Stomach (tissue), 9 donors: ENCODE measurements around the gene ZMYND8. TPM values are rescaled to one million over a fixed set of nuclear protein-coding genes. Genes with fewer than 3 reads are reported as not detected.
A peak's percentile ranks its signal among the peaks of the same experiment; 100 is the strongest.

Experiments used
- DNase-seq, 2 donors: peaks; one replicate each; pipeline versions ENCODE4 v3.0.0 to v3.0.0-alpha.2; 2013 to 2019
- H3K27ac ChIP-seq, 5 donors: fragments of 200-600 bp in 4 of 5; sonication (generic) in 4 of 5; one replicate each; pipeline ENCODE4 v1.5.1; 2013 to 2019; ENCODE audit warnings: mild to moderate bottlenecking in 1 of 5, moderate library complexity in 1 of 5
- H3K27me3 ChIP-seq, 3 donors: fragments of 200-600 bp; sonication (generic); one replicate each; pipeline ENCODE4 v1.5.1; 2017 to 2019; ENCODE audit warnings: mixed run types in 1 of 3
- H3K36me3 ChIP-seq, 4 donors: fragments of 200-600 bp; sonication (generic); 1 replicate in 3 of 4; 2 replicates in 1 of 4; pipeline ENCODE4 v1.5.1; 2016 to 2019
- H3K4me1 ChIP-seq, 4 donors: fragments of 200-600 bp; sonication (generic); one replicate each; pipeline ENCODE4 v1.5.1; 2016 to 2019
- H3K4me3 ChIP-seq, 4 donors: fragments of 200-600 bp; sonication (generic) in 3 of 4; one replicate each; pipeline ENCODE4 v1.5.1; 2016 to 2019; ENCODE audit warnings: mild to moderate bottlenecking in 1 of 4
- H3K9me3 ChIP-seq, 4 donors: fragments of 200-600 bp; sonication (generic); one replicate each; pipeline ENCODE4 v1.5.1; 2016 to 2019
- EP300 ChIP-seq: sonication (generic); formaldehyde crosslinking; IDR thresholded peaks from one replicate; pipeline ENCODE4 v1.6.1; 2017; ENCODE audit warnings: antibody characterized with exemption
- POLR2A ChIP-seq, 4 donors: fragments of 450-650 bp; IDR thresholded peaks; one replicate each; pipeline ENCODE4 v1.6.1; 2016; ENCODE audit warnings: antibody characterized with exemption in 4 of 4, control low read depth in 2 of 4, mild to moderate bottlenecking in 1 of 4, moderate library complexity in 1 of 4
- POLR2AphosphoS5 ChIP-seq, 3 donors: sonication (generic); formaldehyde crosslinking; IDR thresholded peaks; one replicate each; pipeline ENCODE4 v1.6.1; 2016; ENCODE audit warnings: antibody characterized with exemption in 3 of 3
- WGBS, 5 donors: extraction: QIAGEN DNeasy Blood & Tissue Kit in 3 of 5; methylation state at CpG; one replicate each; pipeline versions ENCODE4 v1.1.5 to v1.1.7; 2013 to 2018; 5-methylcytosine and 5-hydroxymethylcytosine counted together
- intact Hi-C: fragments of 100-400 bp; cut with DNase I; formaldehyde crosslinking; loops from one replicate; pipeline ENCODE4 v1.15.1; 2023; ENCODE audit warnings: low total_unique reads
- polyA plus RNA-seq, 3 donors: library from polyadenylated mRNA; stranded (reverse); fragments of 200-250 nt; gene quantifications; one replicate each; pipeline ENCODE4 v1.2.3, GENCODE V29; 2013
- total RNA-seq, 5 donors: library from RNA; depleted of rRNA; stranded (reverse); fragments of >200 nt; gene quantifications; one replicate each; pipeline versions ENCODE4 v1.1.0 to v1.2.3, GENCODE V29; 2014 to 2016
- TF ChIP-seq, protein P1 (sequence below), 7 experiments: fragments of 450-650 bp in 4 of 7; fragments of 200-600 bp in 3 of 7; sonication (generic) in 3 of 7; IDR thresholded peaks; one replicate each; pipeline ENCODE4 v1.5.1; 2016 to 2019; ENCODE audit warnings: antibody characterized with exemption in 7 of 7, control low read depth in 2 of 7, mild to moderate bottlenecking in 1 of 7
- donor health status: healthy with polysubstance abuse.
- donor health status: Bipolar disorder and iron deficiency.
- donor health status: healthy.

ZMYND8 gene
- total and polyA plus RNA-seq, 8 donors = 9.2 to 82.6 (median 39.4) TPM

GRCh38 chr20:47216819-47217410 is 139.6 kb downstream of the ZMYND8 start:
- Histone ChIP-seq H3K27ac (no peak overlapping the region), H3K4me1 (peaks cover 0 to 8% (median 4%) of the 10 kb centered on the region in 4 donors), H3K4me3 (no peak overlapping the region), H3K36me3 (peaks cover 47 to 100% (median 98%) of the 10 kb centered on the region in 4 donors), H3K27me3 (no peaks in the 10 kb centered on the region), H3K9me3 (no peaks in the 10 kb centered on the region)
- DNase-seq = no peak
- TF ChIP-seq EP300 (no peak), POLR2A (IDR thresholded peaks at IDR 0.05) (no peak), POLR2AphosphoS5 (IDR thresholded peaks at IDR 0.05) (no peak)
- TF ChIP-seq, protein P1, sequence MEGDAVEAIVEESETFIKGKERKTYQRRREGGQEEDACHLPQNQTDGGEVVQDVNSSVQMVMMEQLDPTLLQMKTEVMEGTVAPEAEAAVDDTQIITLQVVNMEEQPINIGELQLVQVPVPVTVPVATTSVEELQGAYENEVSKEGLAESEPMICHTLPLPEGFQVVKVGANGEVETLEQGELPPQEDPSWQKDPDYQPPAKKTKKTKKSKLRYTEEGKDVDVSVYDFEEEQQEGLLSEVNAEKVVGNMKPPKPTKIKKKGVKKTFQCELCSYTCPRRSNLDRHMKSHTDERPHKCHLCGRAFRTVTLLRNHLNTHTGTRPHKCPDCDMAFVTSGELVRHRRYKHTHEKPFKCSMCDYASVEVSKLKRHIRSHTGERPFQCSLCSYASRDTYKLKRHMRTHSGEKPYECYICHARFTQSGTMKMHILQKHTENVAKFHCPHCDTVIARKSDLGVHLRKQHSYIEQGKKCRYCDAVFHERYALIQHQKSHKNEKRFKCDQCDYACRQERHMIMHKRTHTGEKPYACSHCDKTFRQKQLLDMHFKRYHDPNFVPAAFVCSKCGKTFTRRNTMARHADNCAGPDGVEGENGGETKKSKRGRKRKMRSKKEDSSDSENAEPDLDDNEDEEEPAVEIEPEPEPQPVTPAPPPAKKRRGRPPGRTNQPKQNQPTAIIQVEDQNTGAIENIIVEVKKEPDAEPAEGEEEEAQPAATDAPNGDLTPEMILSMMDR (IDR thresholded peaks at IDR 0.05) = no peak
- intact Hi-C loops = no loop called here
- 80 to 88% (median 83%) methylated on average over 7 of the region's 7 CpGs for WGBS, 5 donors

- TF ChIP-seq EP300 = no peak
- TF ChIP-seq, protein P1 (IDR thresholded peaks at IDR 0.05) = no peak
- TF ChIP-seq POLR2AphosphoS5 (IDR thresholded peaks at IDR 0.05) = no peak
- TF ChIP-seq POLR2A (IDR thresholded peaks at IDR 0.05) = no peak
- Histone ChIP-seq H3K9me3 (no peaks in the 10 kb centered on the region), H3K27ac (no peak overlapping the region), H3K4me3 (no peak overlapping the region), H3K4me1 (peaks cover 0 to 8% (median 4%) of the 10 kb centered on the region in 4 donors), H3K36me3 (peaks cover 48 to 100% (median 98%) of the 10 kb centered on the region in 4 donors), H3K27me3 (no peaks in the 10 kb centered on the region)
- intact Hi-C loops = no loop called here
- DNase-seq = no peak
- 90 to 94% (median 93%) methylated on average over 10 of the region's 10 CpGs for WGBS, 5 donors
Observed at GRCh38 chr20:47215653-47216397, 140.7 kb downstream of the ZMYND8 start.

GRCh38 chr20:47213966-47214365 is 142.5 kb downstream of the ZMYND8 start:
- intact Hi-C loops = no loop called here

GRCh38 chr20:47212606-47213207 is 143.8 kb downstream of the ZMYND8 start:
- Histone ChIP-seq H3K4me1 (peaks cover 0 to 3% (median under 1%) of the 10 kb centered on the region in 4 donors), H3K27ac (no peak overlapping the region), H3K36me3 (peaks cover 51 to 100% (median 98%) of the 10 kb centered on the region in 4 donors), H3K9me3 (no peaks in the 10 kb centered on the region), H3K27me3 (no peaks in the 10 kb centered on the region), H3K4me3 (no peak overlapping the region)
- 81 to 96% (median 89%) methylated on average over 9 of the region's 9 CpGs for WGBS, 5 donors
- TF ChIP-seq POLR2A (IDR thresholded peaks at IDR 0.05) (no peak), POLR2AphosphoS5 (IDR thresholded peaks at IDR 0.05) (no peak), EP300 (no peak)
- TF ChIP-seq, protein P1 (IDR thresholded peaks at IDR 0.05) = no peak
- intact Hi-C loops = no loop called here
- peak in 1 of 2 donors; percentile 28 for DNase-seq

More at GRCh38 chr20:47213966-47214365, 142.5 kb downstream of the ZMYND8 start:
- peaks cover 51 to 100% (median 98%) of the 10 kb centered on the region in 4 donors for H3K36me3 ChIP-seq
- TF ChIP-seq, protein P1 (IDR thresholded peaks at IDR 0.05) = no peak
- no peaks in the 10 kb centered on the region for H3K27me3 ChIP-seq
- H3K27ac ChIP-seq = no peak overlapping the region
- no peak overlapping the region for H3K4me3 ChIP-seq
- H3K9me3 ChIP-seq = no peaks in the 10 kb centered on the region
- peaks cover 0 to 8% (median 4%) of the 10 kb centered on the region in 4 donors for H3K4me1 ChIP-seq
- no peak for DNase-seq
- WGBS, 5 donors = 93 to 97% (median 95%) methylated on average over 9 of the region's 9 CpGs
